H1 (cell line): Measurements from ENCODE around the gene YOD1. TPM values are rescaled to one million over a fixed set of nuclear protein-coding genes. Genes with fewer than 3 reads are reported as not detected.

Experiments used
- CTCF ChIP-seq, 3 experiments: IDR thresholded peaks; 1 replicate in 2 of 3; 2 replicates in 1 of 3; pipeline versions ENCODE4 v1.5.1 to v1.6.1; 2011; ENCODE audit warnings: low read length in 3 of 3, mild to moderate bottlenecking in 3 of 3, inconsistent platforms in 2 of 3, low read depth in 1 of 3, moderate library complexity in 1 of 3; ENCODE audit not compliant: insufficient read depth in 1 of 3; ENCODE audit errors: control extremely low read depth in 1 of 3
- SIN3A ChIP-seq, 2 experiments: IDR thresholded peaks in 1 of 2; conservative IDR thresholded peaks in 1 of 2; 2 replicates each; pipeline ENCODE4 v1.6.1; 2011 to 2012; ENCODE audit warnings: low read length in 2 of 2, improper control_type of control experiment in 1 of 2, low read depth in 1 of 2, mild to moderate bottlenecking in 1 of 2
- SUZ12 ChIP-seq: fragments of 200-600 bp; sonication (generic); IDR thresholded peaks from 2 replicates; pipeline ENCODE4 v1.6.1; 2012; ENCODE audit warnings: mild to moderate bottlenecking, inconsistent platforms, low read length, moderate library complexity, mixed read lengths
- polyA plus RNA-seq, 7 experiments: library from polyadenylated mRNA; depleted of rRNA in 3 of 7; stranded (reverse) in 5 of 7; unstranded in 2 of 7; fragments of >200 nt in 5 of 7; fragments of 200-250 nt in 2 of 7; gene quantifications; 1 replicate in 5 of 7; 2 replicates in 1 of 7; 4 replicates in 1 of 7; pipeline versions ENCODE4 v1.2.1 to v1.2.3, GENCODE V29; 2011 to 2013; ENCODE audit warnings: missing spikeins in 2 of 7, mixed read lengths in 2 of 7
- total RNA-seq: library from RNA; stranded (reverse); fragmentation: NEBNext Ultra II Directional; extraction: Animal tissue kit (Norgen Biotek cat#: 25700); gene quantifications from 2 replicates; pipeline ENCODE4 v1.2.1, GENCODE V29; 2021

Gene YOD1
- total and polyA plus RNA-seq, 2 of the 8 experiments (the other 6 are each of a cell fraction or from before 2014, with no cell fraction given) = 1.9 to 11.8 TPM

GRCh38 chr1:207017615-207018559 is 33.1 kb downstream of the YOD1 start (continued):
- TF ChIP-seq CTCF (IDR thresholded peaks at IDR 0.05; ENCODE audit: control extremely low read depth in 1 of 3, insufficient read depth in 1 of 3, low read depth in 1 of 3, low read length in 3 of 3) = no peak
- no peak for TF ChIP-seq SUZ12
- TF ChIP-seq SIN3A (conservative IDR thresholded peaks at IDR 0.05 in 1 of 2, IDR thresholded peaks at IDR 0.05 in 1 of 2; ENCODE audit: low read depth in 1 of 2, low read length in 2 of 2) = no peak
